Rectal smooth muscle tissue (tissue), 1 donor: Measurements from ENCODE around the gene SLC34A3.

Source experiments
- H3K27ac ChIP-seq: one replicate; pipeline ENCODE4 v1.7.0; 2013; ENCODE audit warnings: low read depth, low read length, inconsistent platforms
- H3K27me3 ChIP-seq: one replicate; pipeline ENCODE4 v1.7.0; 2013; ENCODE audit warnings: low read length; ENCODE audit not compliant: control insufficient read depth, insufficient read depth
- H3K36me3 ChIP-seq: one replicate; pipeline ENCODE4 v1.7.0; 2013; ENCODE audit warnings: low read length; ENCODE audit not compliant: control insufficient read depth, insufficient read depth
- H3K4me1 ChIP-seq: one replicate; pipeline ENCODE4 v1.7.0; 2013; ENCODE audit warnings: low read length; ENCODE audit not compliant: control insufficient read depth, insufficient read depth
- H3K4me3 ChIP-seq: one replicate; pipeline ENCODE4 v1.7.0; 2013; ENCODE audit warnings: low read length
- H3K9ac ChIP-seq: one replicate; pipeline ENCODE4 v1.7.0; 2013; ENCODE audit warnings: low read length

The SLC34A3 gene

DNA sequence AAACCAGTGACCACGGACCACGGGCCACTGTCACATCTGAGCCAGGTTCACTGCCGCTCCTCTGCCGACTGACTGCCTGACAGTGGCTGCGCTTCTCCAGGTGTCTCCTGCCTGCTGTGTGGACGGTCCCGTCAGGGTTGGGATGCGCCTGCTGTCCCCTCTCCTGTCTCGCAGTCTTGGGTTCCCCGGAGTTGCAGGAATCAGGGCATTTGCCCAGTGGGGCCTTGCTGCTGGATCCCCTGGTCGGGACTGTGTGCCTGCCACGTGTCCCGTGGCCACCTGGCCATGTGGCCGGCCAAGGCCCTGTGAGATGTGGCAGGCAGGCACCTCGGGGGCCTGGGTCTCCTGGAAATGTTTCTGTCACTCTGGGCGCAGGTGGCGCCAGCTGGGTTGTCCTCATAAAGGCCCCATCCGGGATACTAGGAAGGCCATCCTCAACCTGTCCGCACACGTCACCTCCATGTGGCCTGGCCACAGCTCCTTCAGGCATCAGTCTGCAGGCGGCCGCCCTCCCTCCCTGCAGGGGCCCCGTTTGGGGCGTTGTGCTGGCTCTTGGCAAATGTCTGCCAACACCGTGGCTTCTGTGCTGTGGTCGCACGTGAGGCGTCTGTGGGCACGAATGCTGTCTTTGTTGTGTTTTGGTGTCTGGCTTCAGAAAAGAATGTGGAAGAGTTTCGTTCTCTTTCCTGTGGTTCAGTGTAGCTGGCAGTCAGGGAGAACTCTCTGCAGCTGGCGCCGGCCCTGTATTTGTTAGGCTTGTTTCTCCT, 40.4 kb downstream of the SLC34A3 start:
- no peak overlapping the region for H3K4me3 ChIP-seq
- H3K4me1 ChIP-seq: peaks cover 9% of the 10 kb centered on the region
- peaks cover 36% of the 10 kb centered on the region for H3K36me3 ChIP-seq
- no peak overlapping the region for H3K27ac ChIP-seq
- no peaks in the 10 kb centered on the region for H3K27me3 ChIP-seq
- H3K9ac ChIP-seq: no peak overlapping the region

DNA sequence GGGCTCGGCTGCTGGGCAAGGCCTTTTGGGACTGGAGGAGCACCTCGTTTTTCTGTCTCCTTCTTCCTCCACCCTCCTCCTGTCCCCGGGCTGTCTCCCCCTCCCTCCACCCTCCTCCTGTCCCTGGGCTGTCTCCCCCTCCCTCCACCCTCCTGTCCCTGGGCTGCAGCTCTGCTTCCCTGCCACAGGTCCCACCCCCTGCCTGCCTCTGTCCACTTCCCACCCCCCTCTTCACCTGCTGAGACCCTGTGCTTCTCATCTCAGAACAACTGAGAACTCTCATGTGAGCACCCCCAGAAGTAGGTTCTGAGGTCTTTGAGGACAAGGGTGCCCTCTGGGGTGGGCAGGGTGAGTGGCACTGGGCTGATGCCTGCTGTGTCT, 41.0 kb downstream of the SLC34A3 start:
- no peak overlapping the region for H3K9ac ChIP-seq
- H3K36me3 ChIP-seq: peaks cover 32% of the 10 kb centered on the region
- no peak overlapping the region for H3K27ac ChIP-seq
- H3K27me3 ChIP-seq: no peaks in the 10 kb centered on the region
- peaks cover 12% of the 10 kb centered on the region for H3K4me1 ChIP-seq
- no peak overlapping the region for H3K4me3 ChIP-seq

DNA sequence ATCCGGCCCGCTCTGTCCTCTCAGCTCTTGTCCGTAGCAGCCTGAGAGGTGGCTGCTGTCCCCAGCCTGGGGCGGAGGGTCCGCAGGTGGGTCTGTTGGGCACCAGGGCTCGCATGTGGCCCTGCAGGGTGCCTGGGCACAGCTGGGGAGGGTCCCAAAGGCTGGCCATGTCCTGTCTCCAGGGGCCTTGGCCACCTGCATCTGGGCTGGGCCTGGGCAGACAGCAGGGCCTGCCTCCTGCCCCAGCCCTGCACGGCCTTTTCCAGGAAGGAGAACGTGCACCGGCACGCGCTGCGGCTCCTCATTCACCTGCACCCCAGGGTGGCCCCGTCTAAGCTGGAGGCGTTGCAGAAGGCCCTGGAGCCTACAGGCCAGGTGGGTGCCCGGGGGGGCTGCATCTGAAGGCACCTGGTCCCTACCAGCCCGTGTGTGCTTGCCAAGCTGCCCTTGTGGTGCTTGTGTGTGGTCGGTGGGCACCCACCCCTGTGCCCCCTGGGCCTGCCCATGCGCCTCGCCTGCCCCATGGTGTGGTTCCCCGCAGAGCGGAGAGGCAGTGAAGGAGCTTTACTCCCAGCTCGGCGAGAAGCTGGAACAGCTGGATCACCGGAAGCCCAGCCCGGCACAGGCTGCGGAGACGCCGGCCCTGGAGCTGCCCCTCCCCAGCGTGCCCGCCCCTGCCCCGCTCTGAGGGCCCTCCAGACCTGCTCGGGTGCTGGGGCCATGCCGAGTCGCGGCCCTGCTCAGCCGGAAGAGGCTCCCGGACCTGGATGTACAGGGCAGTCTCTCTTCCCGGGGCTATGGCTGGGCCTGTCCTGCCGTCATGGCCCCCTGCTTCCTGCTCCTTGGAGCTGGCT, 41.8 kb downstream of the SLC34A3 start:
- Histone ChIP-seq H3K4me3 (no peak overlapping the region), H3K9ac (no peak overlapping the region), H3K27me3 (no peaks in the 10 kb centered on the region), H3K36me3 (peaks cover 29% of the 10 kb centered on the region), H3K27ac (no peak overlapping the region), H3K4me1 (peaks cover 14% of the 10 kb centered on the region)

- H3K9ac ChIP-seq: no peak overlapping the region
- H3K36me3 ChIP-seq: peaks cover 25% of the 10 kb centered on the region
- no peaks in the 10 kb centered on the region for H3K27me3 ChIP-seq
- H3K4me1 ChIP-seq: peaks cover 14% of the 10 kb centered on the region
- no peak overlapping the region for H3K27ac ChIP-seq
- H3K4me3 ChIP-seq: no peak overlapping the region
Observed at GRCh38 chr9:137273095-137273490, 42.4 kb downstream of the SLC34A3 start.

DNA sequence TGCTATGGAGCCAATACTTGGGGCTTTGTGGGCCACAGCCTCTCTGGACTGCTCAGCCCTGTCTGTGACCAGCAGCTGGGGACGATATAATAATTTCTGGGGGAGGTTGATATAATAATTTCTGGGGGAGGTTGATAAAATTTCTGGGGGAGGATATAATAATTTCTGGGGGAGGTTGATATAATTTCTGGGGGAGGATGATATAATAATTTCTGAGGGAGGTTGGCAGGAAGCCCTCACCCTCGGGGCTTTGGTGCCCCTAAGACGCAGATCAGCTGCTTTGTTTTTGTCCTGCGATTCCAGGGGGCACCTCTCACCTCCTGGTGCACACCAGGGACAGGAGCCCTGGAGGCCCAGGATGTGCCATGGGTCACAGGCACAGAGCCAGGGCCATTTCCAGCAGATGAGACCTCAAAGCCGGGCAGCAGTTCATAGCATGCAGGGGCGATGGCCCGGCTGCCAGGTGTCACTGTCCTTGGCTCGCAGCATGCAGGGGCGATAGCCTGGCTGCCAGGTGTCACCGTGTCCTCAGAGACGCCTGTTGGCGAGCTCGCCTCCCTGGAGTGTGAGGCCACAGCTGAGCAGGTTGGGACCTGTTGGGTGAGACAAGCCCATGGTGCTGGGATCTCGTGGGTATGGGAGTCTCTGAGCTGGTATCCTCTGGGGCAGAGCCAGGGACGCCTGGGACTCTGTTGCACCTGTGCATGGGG, 43.1 kb downstream of the SLC34A3 start:
- no peak overlapping the region for H3K27ac ChIP-seq
- peaks cover 12% of the 10 kb centered on the region for H3K4me1 ChIP-seq
- peaks cover 22% of the 10 kb centered on the region for H3K36me3 ChIP-seq
- H3K9ac ChIP-seq: no peak overlapping the region
- H3K4me3 ChIP-seq: no peak overlapping the region
- no peaks in the 10 kb centered on the region for H3K27me3 ChIP-seq

GRCh38 chr9:137275203-137275587, 44.5 kb downstream of the SLC34A3 start:
- no peak overlapping the region for H3K4me3 ChIP-seq
- H3K27ac ChIP-seq: no peak overlapping the region
- no peak overlapping the region for H3K9ac ChIP-seq
- H3K27me3 ChIP-seq: no peaks in the 10 kb centered on the region
- H3K4me1 ChIP-seq: peaks cover 5% of the 10 kb centered on the region
- H3K36me3 ChIP-seq: peaks cover 22% of the 10 kb centered on the region

DNA sequence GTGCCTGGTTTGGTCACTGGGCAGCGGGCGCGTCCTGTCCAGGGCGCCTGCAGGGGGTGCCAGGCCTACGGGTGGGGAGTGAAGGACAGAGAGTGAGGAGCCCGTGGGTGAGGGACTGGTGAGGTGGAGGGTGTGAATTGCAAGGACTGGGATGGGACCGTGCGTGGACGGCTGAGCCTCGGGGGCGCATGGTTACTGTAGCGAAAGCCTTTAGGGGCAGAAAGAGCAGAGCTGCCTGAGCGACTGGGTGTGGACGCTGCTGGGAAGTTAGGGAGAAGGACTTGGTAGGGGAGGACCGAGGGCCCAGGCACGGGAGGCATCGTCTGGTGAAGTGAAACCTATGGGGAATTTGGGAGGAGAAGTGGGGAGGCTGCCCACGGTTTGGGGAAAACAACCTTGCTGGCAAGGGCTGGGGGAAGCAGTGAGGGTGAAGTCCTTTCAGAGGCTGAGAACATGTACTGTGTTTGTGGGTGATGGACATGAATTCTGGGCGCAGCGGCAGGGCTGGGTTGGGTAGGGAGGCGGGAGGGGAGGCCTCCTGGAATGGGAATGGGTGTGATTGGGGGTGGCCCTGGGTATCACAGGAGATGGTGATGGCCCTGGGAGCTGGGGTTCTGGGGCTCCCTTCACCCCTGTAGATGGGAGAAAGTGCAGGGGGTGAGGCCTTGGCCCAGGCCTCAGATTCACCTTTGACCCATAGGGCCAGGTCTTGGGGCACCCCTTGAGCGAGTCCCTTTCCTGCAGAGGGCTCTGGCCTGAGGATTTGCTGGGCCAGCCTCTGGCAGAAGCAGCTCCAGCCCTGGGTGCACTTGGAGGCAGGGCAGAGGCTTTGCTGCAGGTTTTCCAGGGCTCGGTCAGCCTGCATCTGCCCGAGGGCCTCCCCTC, 45.1 kb downstream of the SLC34A3 start:
- Histone ChIP-seq H3K4me3 (no peak overlapping the region), H3K4me1 (peaks cover 5% of the 10 kb centered on the region), H3K27ac (no peak overlapping the region), H3K9ac (no peak overlapping the region), H3K36me3 (peaks cover 20% of the 10 kb centered on the region), H3K27me3 (no peaks in the 10 kb centered on the region)

DNA sequence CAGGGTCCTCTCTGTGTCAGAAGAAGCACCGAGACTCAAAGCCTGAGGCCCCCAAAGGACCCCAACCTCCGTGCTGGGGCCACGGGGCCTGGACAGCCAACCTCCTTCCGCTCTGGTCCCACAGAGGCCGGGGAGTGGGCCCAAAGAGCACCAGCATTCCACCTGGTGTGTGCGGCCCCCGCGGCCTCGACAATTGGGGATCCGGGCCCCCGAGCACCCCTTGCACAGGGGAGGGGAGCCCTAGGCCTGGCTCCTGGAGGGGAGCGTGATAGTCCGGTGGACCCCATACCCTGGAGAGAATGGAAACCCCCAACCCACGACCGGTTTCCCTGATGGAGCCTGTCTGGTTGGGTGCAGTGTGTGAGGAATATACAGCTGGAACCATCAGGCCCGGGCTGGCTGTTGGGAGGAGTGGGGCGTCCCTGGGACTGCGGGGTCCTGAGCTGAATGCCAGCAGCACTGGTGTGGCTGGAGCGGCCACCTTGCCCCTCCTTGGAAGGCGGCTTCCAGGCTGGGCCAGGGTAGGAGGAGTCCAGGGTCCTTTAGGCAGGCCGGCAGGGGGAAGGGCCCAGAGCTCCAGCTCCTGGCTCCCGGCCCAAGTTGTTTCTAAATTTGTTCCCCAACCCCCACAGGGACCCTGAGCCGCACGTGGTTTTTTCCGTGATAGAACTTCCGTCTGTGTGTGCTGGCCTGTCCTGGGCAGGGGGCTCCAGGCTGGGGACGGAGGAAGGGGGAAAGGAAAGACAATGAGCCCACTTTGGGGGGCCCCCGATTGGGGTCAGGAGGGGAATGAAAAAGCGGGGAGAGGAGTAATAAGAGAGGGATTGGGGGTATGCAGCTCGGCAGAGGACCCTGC, 46.0 kb downstream of the SLC34A3 start:
- Histone ChIP-seq H3K4me3 (peak overlapping the region; percentile 72), H3K9ac (no peak overlapping the region), H3K4me1 (peaks cover 5% of the 10 kb centered on the region), H3K36me3 (peaks cover 18% of the 10 kb centered on the region), H3K27ac (peak overlapping the region; percentile 24), H3K27me3 (no peaks in the 10 kb centered on the region)

DNA sequence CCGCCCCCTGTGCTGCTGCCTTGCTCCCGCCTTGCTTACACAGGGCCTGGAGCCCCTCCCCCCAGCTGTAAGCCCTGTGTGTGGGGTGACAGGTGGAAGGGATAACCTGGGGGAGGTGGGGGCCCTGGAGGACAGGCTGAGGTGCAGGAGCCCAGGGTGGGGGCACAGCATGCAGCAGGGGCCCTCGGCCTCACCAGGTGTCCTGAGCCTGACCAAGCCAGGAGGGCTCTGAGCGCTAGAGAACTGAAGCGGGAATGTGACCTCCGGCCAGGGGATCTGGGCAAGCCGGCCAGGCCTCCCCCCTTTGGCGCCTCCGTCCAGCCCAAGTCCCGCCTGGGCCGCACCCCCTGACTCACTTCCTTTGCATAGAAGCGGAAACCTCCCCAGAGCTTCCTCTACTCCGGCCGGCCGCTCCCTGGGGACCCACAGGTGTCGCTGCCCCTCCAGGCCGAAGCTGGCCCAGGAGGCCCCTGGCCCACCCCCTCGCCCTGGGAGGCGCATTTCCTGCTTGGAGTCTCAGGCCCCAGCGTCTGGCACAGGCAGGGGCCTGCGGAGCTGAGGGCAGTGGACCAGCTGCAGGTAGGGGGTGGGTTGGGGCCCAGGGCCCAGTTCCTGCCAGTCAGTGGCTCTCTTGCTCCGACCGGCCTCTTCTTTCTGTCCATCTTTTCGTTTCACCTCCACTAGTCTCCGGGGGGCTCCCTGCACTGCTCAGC, 46.8 kb downstream of the SLC34A3 start, which contains the start of gene TOR4A:
TSS of gene TOR4A (plus strand) at position 398 of the 713 bp plus-strand sequence. CDS start 964 bp downstream, outside the sequence.
- peaks cover 5% of the 10 kb centered on the region for H3K4me1 ChIP-seq
- H3K36me3 ChIP-seq: peaks cover 12% of the 10 kb centered on the region
- H3K27me3 ChIP-seq: no peaks in the 10 kb centered on the region
- peak within 1 kb of the TSS; percentile 72 for H3K4me3 ChIP-seq
- H3K27ac ChIP-seq: peak within 1 kb of the TSS; percentile 24
- peak within 1 kb of the TSS; percentile 88 for H3K9ac ChIP-seq

- Histone ChIP-seq H3K4me3 (peak overlapping the region; percentile 72), H3K4me1 (peaks cover 5% of the 10 kb centered on the region), H3K27ac (no peak overlapping the region), H3K36me3 (peaks cover 7% of the 10 kb centered on the region), H3K9ac (peak overlapping the region; percentile 88), H3K27me3 (no peaks in the 10 kb centered on the region)
Observed at GRCh38 chr9:137278061-137278701, 47.5 kb downstream of the SLC34A3 start.
